Activated T-helper 1 cell treated with Interleukin-2 at 50 U/mL for 16 hours (primary cell): ENCODE results near the gene ATOX1.
"Not testable (repeated sequence)": the region's sequence is repeated elsewhere in the genome, so short reads cannot be mapped to it uniquely, and the experiment has no call there.

Source experiments
- DNase-seq: peaks from one replicate; pipeline ENCODE4 v3.0.0-alpha.2; 2020; ENCODE audit warnings: low read depth

ATOX1 gene, protein sequence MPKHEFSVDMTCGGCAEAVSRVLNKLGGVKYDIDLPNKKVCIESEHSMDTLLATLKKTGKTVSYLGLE

DNA sequence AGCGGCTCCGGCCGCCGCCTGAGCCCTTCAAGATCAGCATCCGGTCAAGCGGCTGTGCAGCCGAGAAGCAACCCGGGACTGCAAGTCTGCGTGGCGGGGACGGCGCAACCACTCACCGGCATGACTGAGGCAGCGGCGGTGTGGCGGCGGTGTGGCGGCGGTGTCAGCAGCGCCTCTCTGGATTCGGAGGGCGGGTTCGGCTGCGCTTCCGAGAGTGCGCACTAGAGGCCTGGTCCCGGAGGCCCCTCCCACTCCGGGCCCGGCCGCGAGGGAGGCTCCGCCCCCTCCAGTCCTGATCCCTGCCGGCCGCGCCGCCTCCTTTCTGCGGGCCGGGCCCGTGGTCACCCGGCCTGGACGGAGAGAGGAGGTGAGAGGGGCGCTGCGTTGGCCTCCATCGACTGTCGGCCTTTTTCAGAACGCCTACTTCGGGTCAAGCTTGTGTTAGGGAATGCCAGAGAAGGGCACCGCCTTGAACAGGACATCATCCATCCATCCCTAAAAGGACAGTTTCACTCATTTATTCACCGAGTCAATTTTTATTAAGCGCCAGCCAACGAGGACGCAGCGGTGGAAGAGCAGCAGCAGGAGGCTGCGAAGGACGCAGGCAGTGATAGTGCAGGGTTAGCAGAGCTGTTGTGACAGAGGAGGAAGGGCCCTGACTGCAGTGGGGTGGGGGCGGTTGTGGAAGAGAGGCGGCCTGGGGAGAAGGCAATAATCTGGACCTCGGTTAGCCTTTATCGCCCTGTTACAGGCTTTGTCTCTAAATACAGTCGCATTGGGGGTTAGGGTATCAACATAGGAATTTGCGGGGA is at the start of gene ATOX1:
ATOX1 (minus strand) TSS at position 202 of the 812 bp plus-strand sequence; CDS start at position 122, 80 bp downstream.
- peak; percentile 84 for DNase-seq

DNA sequence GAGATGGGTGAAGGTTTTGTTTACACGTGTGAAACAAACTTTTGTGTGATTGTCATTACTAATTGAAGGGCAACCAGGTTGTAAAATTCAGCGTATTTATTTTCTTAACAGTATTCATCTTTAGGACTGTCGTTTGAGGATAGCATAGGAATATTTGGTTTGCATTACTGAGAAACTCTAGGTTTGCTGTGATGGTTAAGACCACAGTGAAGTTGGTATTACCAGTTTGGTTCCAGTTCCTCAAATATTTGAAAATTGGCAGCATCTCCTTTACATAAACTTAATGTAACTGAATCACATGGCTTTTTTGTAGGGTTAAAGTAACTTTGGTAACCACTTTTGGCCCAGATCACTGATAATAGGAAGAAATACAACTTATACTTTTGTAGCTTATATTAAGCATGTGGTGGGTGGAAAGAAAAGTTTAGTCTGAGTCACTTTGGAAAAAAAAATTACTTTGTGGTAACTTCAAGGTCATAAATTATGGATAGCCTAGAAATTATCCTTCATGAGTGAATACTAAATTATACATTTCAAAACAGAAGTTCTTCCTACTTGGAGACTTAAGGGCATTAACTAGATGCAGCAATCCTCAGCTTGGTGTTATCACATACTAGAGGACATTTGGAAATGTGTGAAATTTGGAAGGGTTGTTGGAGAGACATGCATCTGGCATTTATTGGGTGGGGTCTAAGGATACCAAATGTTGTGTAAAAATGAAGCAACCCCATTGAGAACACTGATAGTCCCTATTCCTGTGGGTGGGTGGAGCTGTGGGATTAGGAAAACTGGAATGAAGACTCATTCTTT is 47.2 kb upstream of the ATOX1 start:
- DNase-seq: no peak

DNA sequence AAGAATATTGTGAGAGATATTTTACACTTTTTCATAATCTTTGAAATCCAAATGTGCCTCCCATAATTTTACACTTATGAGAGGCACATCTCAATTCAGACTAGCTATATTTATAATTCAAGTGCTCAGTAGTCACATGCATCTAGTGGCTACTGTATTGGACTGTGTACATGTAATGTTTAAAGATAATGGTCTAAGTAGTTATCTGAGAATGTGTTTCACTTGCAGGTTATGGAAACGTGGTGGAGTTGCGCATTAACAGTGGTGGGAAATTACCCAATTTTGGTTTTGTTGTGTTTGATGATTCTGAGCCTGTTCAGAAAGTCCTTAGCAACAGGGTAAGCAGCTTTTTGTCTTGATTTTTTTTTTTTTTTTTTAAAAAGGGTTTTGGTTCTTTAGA is 42.1 kb upstream of the ATOX1 start:
- no peak for DNase-seq

DNA sequence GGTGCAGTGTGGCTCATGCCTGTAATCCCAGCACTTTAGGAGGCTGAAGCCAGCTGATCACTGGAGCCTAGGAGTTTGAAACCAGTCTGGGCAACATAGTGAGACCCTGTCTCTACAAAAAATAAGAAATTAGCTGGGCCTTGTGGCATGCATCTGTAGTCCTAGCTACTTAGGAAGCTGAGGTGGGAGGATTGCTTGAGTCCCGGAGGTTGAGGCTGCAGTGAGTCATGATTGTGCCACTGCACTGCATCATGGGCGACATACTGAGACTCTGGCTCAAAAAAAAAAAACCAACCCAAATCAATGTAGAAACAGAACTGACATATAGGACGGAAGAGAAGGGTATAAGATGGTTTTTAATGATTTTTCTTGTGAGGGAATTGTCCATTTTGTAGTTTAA is 41.0 kb upstream of the ATOX1 start:
- DNase-seq: no peak

DNA sequence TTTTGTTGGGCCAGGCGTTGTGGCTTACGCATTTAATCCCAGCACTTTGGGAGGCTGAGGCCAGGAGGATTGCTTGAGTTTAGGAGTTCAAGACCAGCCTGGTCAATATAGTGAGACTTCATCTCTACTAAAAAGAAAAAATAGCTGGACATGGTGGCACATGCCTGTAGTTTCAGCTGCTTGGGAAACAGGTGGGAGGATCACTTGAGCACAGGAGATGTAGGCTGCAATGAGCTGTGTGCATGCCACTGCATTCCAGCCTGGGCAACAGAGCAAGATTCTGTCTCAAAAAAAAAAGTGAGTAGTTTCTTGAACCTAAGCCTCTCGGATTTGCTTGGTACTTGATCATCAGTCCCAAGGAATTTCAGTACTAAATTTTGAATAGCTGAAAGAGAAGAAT is 40.2 kb upstream of the ATOX1 start:
- DNase-seq: no peak

DNA sequence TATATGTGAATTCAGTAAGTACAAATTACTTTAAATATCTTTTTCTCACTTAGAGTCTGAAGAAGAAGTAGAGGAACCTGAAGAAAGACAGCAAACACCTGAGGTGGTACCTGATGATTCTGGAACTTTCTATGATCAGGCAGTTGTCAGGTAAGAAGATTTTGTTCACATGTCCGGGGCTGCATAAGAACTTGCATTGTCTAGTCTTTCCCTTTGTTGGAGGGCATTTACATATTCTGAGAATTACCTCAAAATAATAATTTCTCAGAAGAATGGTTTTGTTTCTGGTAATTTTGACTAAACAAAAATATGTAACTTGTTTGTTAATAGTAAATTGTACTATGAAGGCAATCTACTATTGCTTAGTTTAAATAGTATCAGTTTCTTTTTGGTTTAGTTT is 37.0 kb upstream of the ATOX1 start:
- DNase-seq: no peak

DNA sequence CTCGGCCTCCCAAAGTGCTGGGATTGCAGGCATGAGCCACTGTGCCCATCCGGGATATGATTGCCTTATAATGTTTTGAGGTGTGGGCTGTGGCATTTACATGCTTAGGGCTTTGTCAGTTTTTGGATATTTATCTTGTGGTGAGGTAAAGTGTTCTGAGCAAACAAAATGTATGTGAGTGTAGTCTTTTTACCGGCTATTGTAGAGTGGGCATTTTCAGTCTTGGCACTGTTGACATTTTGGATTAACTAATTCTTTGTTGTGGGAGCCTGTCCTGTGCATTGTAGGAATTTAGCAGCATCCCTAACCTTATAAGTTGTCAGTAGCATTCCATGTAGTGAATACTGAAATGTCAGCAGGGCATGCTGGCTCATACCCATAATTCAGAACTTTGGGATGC is 34.9 kb upstream of the ATOX1 start:
- no peak for DNase-seq

DNA sequence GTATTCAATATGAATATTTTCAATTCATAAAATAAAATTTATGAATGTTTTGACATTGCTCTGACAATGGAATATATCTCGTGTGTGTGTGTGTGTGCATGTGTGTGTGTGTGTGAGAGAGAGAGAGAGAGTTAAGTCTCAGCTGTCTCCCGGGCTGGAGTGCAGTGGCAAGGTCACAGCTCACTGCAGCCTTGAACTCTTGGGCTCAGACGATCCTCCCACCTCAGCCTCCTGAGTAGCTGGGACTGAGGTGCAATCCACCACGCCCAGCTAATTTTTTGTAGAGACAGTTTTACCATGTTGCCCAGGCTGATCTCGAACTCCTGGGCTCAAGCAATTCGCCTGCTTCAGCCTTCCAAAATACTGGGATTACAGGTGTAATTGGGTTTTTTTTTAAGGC is 29.4 kb upstream of the ATOX1 start:
- DNase-seq: no peak

DNA sequence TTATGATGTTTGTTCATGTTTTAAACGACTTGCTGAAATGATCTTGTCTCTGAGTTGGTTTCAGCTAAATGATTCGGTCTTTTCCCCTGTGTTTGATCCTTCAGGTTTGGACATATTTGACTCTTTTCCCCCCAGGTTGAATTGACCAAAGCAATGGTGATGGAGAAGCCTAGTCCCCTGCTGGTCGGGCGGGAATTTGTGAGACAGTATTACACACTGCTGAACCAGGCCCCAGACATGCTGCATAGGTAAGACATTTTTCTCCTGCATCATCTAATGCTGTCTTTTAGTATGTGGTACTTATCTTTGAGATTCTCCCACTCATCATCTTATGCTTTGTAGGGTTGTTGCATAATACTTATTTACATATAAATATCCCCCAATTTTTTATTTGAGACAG is 28.0 kb upstream of the ATOX1 start:
- DNase-seq: no peak

DNA sequence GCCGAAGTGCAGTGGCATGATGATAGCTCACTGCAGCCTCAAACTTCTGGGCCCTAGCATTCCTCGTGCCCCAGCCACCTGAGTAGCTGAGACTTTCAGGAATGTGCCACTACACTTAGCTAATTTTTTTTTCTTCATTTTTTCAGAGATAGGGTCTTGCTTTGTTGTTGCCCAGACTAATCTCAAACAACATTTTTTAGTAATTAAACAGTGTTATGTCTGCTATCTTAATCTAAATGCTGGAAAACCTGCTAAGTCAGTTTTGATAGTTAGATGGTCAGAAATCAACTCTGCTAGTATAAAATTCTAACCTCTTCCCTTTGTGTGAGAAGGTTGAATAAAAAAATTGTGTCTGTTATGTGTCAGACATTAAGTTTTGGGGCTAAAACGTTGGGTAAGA is 25.7 kb upstream of the ATOX1 start:
- no peak for DNase-seq

DNA sequence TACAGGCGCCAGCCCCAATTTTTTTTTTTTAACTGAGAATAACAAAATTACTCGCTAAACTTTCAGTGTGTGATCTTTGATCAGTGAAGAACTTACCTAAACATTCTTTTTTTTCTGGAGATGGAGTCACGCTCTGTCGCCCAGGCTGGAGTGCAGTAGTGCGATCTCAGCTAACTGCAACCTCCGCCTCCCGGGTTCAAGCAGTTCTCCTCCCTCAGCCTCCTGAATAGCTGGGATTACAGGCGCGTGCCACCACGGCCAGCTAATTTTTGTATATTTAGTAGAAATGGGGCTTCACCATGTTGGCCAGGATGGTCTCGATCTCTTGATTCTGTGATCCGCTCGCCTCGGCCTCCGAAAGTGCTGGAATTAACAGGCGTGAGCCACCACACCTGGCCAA is 25.2 kb upstream of the ATOX1 start:
- DNase-seq: not testable (repeated sequence)

DNA sequence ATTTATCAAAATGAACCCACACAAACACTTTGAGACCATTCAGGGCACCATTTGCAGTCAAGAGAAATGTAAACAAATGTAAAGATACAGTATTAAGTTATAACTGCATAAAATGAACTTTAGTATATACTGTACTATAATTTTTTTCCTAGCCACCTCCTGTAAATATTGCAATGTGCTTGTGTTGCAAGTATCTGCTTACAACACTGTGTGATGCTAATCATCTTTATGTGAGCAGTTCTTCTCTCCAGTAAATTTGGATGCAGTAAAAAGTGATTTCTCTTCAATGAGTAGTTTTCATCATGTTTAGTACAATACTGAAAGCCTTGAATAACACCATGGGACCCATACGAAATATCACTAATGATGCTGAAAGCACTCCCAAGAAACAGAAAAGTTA is 22.8 kb upstream of the ATOX1 start:
- DNase-seq: no peak

DNA sequence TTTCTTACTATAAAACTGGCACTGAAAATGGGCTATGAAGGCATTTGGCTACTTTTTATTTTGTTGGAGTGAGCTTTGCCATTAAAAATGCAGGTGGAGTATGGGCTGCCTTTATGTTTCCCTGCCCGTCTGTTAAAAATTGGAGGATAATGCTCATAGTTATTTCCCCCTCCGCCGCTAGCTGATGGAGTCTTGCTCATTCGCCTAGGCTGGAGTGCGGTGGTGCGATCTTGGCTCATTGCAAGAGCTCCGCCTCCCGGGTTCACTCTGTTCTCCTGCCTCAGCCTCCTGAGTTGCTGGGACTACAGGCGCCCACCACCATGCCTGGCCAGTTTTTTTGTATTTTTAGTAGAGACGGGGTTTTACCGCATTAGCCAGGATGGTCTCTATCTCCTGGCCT is 21.9 kb upstream of the ATOX1 start:
- no peak for DNase-seq

DNA sequence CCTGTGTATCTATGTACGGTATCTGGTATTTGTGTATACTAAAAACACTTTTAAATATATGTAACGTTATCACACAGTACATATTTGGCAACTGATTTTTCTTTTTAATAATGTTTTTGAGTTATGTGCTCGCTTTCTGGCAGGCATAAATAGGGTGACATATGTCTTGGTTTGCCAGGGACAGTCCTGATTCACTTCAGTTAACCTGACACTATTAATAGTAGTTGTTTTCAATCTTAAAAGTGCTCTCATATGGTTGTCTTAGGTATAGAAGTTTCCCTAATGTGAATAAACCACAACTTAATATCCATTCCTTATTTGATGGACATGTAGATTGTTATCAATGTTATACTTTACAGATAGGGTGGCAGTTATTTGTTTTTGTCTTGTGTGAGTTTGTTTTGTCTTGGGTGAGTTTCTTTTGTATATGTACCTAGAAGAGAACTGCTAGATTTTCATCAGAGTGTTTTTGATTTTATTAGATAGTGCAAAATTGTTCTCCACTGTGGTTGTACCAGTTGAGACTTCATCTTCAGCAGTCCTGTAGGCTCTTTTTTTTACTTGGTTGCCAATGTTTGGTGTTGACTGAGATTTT is 21.2 kb upstream of the ATOX1 start:
- DNase-seq: no peak

DNA sequence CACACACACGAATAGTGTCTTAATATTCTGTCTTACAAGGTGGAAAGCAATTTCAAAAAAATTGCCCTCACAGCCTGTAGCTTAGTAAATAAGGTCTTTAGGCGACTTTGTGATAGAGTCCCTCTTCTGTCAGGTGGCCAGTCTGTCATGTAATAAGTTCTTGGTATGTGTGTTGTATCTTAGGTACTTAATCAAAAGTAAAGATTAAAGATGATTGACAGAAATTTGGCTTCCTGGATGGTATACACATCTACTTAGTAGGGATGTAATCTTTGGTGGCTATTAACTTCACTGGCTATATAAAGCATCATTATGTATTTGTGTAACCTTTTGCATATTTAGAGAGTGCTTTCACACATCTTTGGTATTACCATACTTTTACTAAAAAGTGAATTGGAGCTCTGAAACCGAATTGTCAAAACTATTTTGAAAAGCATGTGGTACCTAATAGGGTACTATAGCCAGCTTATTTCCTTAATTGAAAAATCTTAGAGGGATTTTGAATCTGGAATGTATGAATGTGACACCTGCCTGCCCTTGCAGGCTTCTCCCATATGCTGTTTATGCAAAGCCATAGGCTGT is 16.7 kb upstream of the ATOX1 start:
- no peak for DNase-seq

DNA sequence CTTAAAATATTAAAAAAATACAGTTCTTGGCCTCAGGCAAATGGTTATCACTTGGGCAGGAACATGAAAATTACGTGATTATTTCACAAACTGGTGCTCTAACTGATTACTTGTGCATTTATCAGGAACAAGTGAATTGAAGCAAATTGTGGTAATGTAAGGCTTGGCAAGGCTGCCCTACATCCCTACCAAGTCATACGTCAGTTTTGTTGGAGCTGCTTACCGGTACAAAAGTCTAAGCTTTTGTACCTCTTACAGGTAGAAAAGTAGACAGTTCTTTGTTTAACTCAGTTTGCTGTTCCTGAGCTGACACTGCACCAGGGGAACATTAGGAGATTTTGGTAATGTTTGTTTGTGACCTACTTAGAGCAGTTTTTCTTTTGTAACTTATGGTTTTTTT is 15.5 kb upstream of the ATOX1 start:
- no peak for DNase-seq

DNA sequence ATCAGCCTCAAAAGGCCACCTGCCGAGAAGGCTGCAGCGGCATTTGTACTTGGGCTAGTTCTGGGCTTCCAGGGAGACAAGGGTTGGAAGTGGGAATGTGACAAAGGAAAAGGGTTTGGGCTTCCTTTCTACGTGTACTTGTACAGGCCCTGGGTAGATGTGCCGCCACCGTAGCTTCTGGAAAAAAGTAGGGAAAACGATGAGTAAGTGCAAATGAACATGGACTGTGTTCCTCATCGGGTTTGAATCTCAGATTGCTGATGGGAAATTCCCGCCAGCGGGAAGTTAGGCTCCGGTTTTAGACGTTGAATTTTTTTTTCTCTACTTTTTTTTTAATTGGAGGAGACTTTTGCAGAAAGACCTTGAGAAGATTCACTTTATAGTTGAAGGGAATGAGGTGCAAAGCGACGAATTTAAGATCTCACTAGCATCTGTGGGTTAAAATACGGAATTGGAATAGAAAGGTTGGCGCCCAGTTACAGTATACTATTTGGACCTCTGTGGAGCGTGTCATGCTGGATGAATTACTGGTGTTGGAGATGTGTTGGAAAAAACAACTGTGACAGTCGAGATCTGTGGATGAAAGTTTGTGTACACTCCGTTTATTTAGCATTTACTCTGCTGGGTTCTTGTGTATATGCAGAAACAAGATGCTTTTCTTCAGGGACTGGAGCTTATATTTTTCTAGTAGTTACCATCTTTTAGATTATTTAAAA is 14.6 kb upstream of the ATOX1 start:
- no peak for DNase-seq

DNA sequence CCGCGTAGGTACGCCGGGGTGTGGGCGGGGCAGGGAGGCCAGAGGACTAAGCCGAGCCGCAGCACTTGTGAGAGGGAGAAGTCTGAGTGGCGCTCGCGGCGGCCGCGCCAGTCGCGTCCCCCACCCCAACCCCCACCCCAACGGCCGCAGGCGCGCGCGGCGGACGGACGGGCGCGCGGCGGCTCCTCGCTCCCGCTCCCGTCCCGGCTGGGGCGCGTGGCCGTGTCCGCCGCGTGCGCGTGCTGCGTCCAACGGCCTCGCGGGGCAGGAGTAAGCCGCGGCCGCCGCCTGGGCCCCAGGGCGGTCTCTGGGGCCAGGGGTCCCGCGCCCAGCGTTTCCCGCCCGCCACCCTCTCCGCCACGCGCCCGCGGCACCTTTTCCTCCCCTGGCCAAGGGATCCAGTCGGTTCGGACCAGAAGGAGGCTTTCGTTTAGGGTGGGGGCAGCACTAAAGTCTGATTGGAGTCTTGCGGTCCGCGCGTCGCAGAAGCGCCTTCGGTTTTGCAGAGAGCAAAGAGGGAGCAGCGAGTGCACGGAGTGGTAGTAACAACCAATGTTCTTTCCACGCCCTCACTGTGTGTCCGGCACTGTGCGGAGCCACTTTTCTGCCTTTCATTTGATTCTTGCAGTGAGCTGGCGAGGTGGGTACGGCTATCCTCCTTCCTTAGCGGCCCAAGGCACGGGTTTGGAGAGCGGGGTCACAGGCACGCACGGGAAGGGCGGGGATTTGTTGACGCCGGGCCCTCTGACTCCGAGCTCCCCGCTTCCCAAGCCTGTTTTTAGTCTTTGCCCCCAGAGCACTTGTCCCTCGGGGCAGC is 13.8 kb upstream of the ATOX1 start:
- no peak for DNase-seq

DNA sequence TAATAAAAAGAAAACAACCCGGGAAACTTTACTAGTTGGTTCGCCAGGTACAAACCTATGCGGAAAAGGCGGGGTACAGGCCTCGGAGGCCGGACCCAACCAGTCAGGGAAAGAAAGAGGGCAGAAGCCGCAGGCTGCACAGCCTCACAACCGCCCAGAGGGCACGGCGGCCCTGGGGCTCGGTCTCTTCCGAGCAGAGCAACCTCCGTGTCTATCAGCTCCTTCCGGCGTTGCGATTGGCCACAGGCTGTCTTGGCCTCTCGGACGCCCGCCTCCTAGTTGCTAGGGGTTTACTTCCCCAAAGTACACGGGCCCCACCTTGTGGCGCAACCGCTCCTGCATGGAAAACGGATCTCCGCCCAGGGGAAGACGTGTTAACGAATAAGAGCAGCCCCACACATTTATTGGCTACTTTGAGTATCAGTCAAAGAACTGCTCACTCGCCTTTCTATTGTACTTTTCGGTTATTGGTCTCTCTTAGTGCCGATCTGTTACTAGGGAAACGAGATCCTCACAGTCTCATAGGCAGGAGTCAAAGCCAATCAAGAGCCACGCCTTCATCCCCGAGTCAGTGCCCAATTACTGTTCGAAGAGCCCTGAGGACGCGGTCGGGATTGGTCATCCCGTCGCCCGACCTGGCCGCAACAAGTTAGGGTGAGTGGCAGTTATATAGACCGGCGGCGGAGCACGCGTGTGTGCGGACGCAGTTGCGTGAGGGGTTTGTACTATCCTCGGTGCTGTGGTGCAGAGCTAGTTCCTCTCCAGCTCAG is 13.0 kb upstream of the ATOX1 start, which contains the start of gene G3BP1:
G3BP1 (plus strand) TSS at position 696 of the 770 bp plus-strand sequence. CDS start 14,667 bp downstream, outside the sequence.
- DNase-seq: peak; percentile 98
